Measurements from ENCODE around the gene CEBPB. TPM values are rescaled to one million over a fixed set of nuclear protein-coding genes. Genes with fewer than 3 reads are reported as not detected.

CEBPB gene
- 5.2 and 12.9 TPM in 2 replicates for total RNA-seq

GRCh38 chr20:50190251-50191064 is at the start of gene CEBPB:
Gene CEBPB (plus strand): TSS chr20:50190830. CDS start chr20:50191034, 204 bp downstream.

DNA sequence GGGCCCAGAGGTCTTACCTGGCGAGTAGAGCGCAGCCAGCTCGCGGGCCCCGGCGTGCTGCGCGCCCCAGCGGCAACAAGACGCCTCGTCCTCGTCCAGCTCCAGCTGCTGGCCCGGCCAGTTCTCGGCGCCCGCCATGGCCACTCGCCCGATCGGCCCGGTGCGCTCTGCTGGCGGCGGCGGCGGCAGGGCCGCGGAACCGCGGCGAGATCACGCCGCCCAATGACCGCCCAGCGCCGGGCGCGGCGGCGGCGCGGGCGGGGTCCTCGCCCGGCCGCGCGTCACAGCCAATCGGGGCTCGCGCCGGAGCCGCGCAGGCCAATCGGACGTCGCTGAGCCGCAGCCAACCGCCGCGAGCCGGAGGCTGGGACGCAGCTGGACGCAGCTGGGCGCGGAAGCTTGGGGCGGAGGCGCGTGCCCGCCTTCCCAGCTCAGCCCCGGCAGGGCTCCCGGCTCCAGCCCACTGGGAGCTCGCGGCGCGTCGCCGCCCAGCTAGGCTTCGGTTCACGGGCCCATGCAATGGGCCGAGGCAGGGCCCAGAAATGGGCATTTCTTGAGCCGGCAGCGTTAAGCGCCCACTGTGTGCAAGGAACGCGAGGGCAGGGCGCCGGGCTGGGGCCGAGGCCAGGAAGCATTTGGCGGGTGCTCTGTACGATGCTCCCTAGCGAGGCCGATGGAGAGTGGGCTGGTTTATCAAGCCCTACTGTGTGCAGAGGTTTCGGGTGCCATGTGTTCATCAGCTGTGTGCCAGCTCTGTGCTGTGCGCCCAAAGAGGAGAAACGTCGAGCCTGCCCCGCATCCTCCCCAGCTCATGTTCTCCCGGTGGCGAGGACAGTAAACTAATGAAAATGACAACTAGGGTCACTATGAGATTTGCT is 36.9 kb upstream of the CEBPB start, which contains the start of gene PEDS1:
Gene PEDS1 (minus strand): TSS at position 224 of the 878 bp plus-strand sequence. CDS start 86 bp downstream, at position 138.

Other genes with a start within 250 kb of the CEBPB start
- 1.5 and 2.9 TPM in 2 replicates for gene SNAI1, start 207.8 kb upstream of the CEBPB start, total RNA-seq
- 38.3 and 49.0 TPM in 2 replicates for gene UBE2V1, start 77.7 kb upstream of the CEBPB start, total RNA-seq
- gene PEDS1, start 37.1 kb upstream of the CEBPB start, total RNA-seq, result 16.9 and 18.7 TPM in 2 replicates

Measured in endothelial cell of coronary artery (primary cell).